GM12878 (cell line): ENCODE data around the gene AKR1A1.

Source experiments
- NR2C2 ChIP-seq: IDR thresholded peaks from 2 replicates; pipeline ENCODE4 v1.6.1; 2011; ENCODE audit warnings: borderline replicate concordance, low read depth; ENCODE audit not compliant: control insufficient read depth, insufficient read length
- POLR2A ChIP-seq: IDR thresholded peaks from 2 replicates; pipeline ENCODE4 v1.6.1; 2011; ENCODE audit warnings: low read depth, mild to moderate bottlenecking, low read length
- RELA ChIP-seq: fragments of 450-650 bp; IDR thresholded peaks from 2 replicates; pipeline ENCODE4 v1.8.0; 2014; ENCODE audit warnings: borderline replicate concordance; ENCODE audit not compliant: partially characterized antibody
- RFX5 ChIP-seq: IDR thresholded peaks from 2 replicates; pipeline ENCODE4 v1.6.1; 2011; ENCODE audit warnings: low read depth, low read length, improper control_type of control experiment
- TF ChIP-seq, protein P1 (sequence below), 3 experiments: IDR thresholded peaks in 2 of 3; conservative IDR thresholded peaks in 1 of 3; 2 replicates each; pipeline ENCODE4 v1.5.1; 2011; ENCODE audit warnings: low read depth in 3 of 3, low read length in 3 of 3, mild to moderate bottlenecking in 3 of 3, control low read depth in 2 of 3, moderate library complexity in 2 of 3, inconsistent platforms in 1 of 3, mixed read lengths in 1 of 3; ENCODE audit not compliant: control insufficient read depth in 2 of 3, insufficient read depth in 1 of 3; ENCODE audit errors: extremely low read depth in 1 of 3

DNA sequence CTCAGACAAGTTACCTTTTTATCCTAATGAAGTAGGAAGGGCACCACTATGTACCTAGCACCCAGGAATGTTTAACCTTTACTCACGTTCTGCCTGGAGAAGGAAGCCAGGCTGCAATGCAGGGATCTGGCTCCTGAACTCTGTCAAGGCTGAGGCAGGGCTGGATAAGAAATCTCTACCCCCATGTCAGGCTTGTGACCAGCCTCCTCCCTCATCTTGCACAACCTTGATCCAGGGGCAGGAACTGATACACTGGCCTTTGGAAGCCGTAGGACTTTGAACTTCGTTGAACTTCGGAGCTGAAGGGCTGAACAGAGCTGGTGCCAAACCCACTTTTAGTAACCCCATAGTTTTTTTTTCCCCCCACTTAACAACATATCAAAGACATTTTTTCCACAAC, 8.0 kb upstream of the AKR1A1 start:
- TF ChIP-seq RELA (no peak), NR2C2 (no peak), RFX5 (no peak), POLR2A (no peak)
- TF ChIP-seq, protein P1, sequence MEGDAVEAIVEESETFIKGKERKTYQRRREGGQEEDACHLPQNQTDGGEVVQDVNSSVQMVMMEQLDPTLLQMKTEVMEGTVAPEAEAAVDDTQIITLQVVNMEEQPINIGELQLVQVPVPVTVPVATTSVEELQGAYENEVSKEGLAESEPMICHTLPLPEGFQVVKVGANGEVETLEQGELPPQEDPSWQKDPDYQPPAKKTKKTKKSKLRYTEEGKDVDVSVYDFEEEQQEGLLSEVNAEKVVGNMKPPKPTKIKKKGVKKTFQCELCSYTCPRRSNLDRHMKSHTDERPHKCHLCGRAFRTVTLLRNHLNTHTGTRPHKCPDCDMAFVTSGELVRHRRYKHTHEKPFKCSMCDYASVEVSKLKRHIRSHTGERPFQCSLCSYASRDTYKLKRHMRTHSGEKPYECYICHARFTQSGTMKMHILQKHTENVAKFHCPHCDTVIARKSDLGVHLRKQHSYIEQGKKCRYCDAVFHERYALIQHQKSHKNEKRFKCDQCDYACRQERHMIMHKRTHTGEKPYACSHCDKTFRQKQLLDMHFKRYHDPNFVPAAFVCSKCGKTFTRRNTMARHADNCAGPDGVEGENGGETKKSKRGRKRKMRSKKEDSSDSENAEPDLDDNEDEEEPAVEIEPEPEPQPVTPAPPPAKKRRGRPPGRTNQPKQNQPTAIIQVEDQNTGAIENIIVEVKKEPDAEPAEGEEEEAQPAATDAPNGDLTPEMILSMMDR (IDR thresholded peaks at IDR 0.05 in 2 of 3, conservative IDR thresholded peaks at IDR 0.05 in 1 of 3; ENCODE audit: control insufficient read depth in 2 of 3, extremely low read depth in 1 of 3, insufficient read depth in 1 of 3, low read depth in 3 of 3, low read length in 3 of 3) = no peak
